ENCODE measurements around the gene IFITM2.

GRCh38 chr11:299081-299891, 8.3 kb upstream of the IFITM2 start, which contains the start of gene IFITM5:
- TF ChIP-seq CTCF (conservative IDR thresholded peaks at IDR 0.05) = no peak
- TF ChIP-seq EZH2 (IDR thresholded peaks at IDR 0.05; ENCODE audit: low read depth) = no peak

Measured in PC-9 (cell line).